SK-N-SH (cell line): ENCODE results near the gene BCR. TPM values are rescaled to one million over a fixed set of nuclear protein-coding genes. Genes with fewer than 3 reads are reported as not detected.

Experiments
- CTCF ChIA-PET: fragments of 300-600, 350-600 bp; formaldehyde crosslinking; extraction: SDS; loops from one replicate; lab custom pipeline; 2021; lab: Yijun Ruan, JAX
- POLR2A ChIA-PET: fragments of 350-600 bp; sonication (Branson Sonifier 250); formaldehyde crosslinking; extraction: SDS; loops from one replicate; lab custom pipeline; 2020; ENCODE audit warnings: antibody characterized with exemption, inconsistent platforms; lab: Yijun Ruan, JAX
- DNase-seq: peaks from one replicate; pipeline ENCODE4 v3.0.0; 2012
- H2AFZ ChIP-seq: fragments of 200-600 bp; sonication (generic); 2 replicates; pipeline ENCODE4 v1.8.1; 2016; ENCODE audit warnings: antibody characterized with exemption, mild to moderate bottlenecking, low read depth
- H3F3A ChIP-seq: fragments of 200-600 bp; sonication (generic); replicated peaks from 2 replicates; pipeline ENCODE3; 2016; ENCODE audit warnings: antibody characterized with exemption, mild to moderate bottlenecking; ENCODE audit not compliant: insufficient read depth
- H3K27ac ChIP-seq, 2 experiments: fragments of 200-500 bp in 1 of 2; fragments of 200-600 bp in 1 of 2; sonication (Bioruptor generic) in 1 of 2; sonication (generic), shearing (Covaris generic) in 1 of 2; 2 replicates each; pipeline versions ENCODE4 v1.5.1 to v1.6.1; 2014 to 2016; ENCODE audit warnings: low read depth in 2 of 2, inconsistent platforms in 1 of 2, low read length in 1 of 2, mild to moderate bottlenecking in 1 of 2, mixed read lengths in 1 of 2
- H3K27me3 ChIP-seq: fragments of 200-600 bp; sonication (generic), shearing (Covaris generic); 2 replicates; pipeline ENCODE4 v1.6.1; 2016; ENCODE audit warnings: mixed run types; ENCODE audit not compliant: insufficient read depth
- H3K36me3 ChIP-seq, 2 experiments: fragments of 200-500 bp in 1 of 2; fragments of 200-600 bp in 1 of 2; sonication (Bioruptor generic) in 1 of 2; sonication (generic) in 1 of 2; replicated peaks in 1 of 2; 2 replicates each; pipeline versions ENCODE3 to v1.5.1; 2014 to 2016; ENCODE audit warnings: low read length in 1 of 2, mild to moderate bottlenecking in 1 of 2; ENCODE audit not compliant: insufficient read depth in 2 of 2, control insufficient read depth in 1 of 2
- H3K4me1 ChIP-seq, 2 experiments: fragments of 200-500 bp in 1 of 2; fragments of 200-600 bp in 1 of 2; sonication (Bioruptor generic) in 1 of 2; sonication (generic), shearing (Covaris generic) in 1 of 2; 2 replicates each; pipeline versions ENCODE4 v1.5.1 to v1.6.1; 2014 to 2016; ENCODE audit warnings: low read depth in 1 of 2, low read length in 1 of 2, mixed run types in 1 of 2; ENCODE audit not compliant: insufficient read depth in 2 of 2, control insufficient read depth in 1 of 2
- H3K4me2 ChIP-seq: fragments of 200-600 bp; sonication (generic), shearing (Covaris generic); 2 replicates; pipeline ENCODE4 v1.6.1; 2017; ENCODE audit warnings: mixed run types
- H3K4me3 ChIP-seq, 2 experiments: fragments of 200-500 bp in 1 of 2; fragments of 200-600 bp in 1 of 2; sonication (Bioruptor generic) in 1 of 2; sonication (generic), shearing (Covaris generic) in 1 of 2; 2 replicates each; pipeline versions ENCODE4 v1.5.1 to v1.8.1; 2014 to 2016; ENCODE audit warnings: low read depth in 2 of 2, inconsistent platforms in 1 of 2, low read length in 1 of 2, mild to moderate bottlenecking in 1 of 2, mixed read lengths in 1 of 2, moderate library complexity in 1 of 2
- H3K79me2 ChIP-seq: fragments of 200-600 bp; sonication (generic); 2 replicates; pipeline ENCODE4 v1.8.1; 2017; ENCODE audit warnings: mild to moderate bottlenecking; ENCODE audit not compliant: insufficient read depth
- H3K9ac ChIP-seq: fragments of 200-600 bp; sonication (generic); 2 replicates; pipeline ENCODE4 v1.6.1; 2017; ENCODE audit warnings: mixed run types
- H3K9me2 ChIP-seq: fragments of 200-600 bp; sonication (generic); 2 replicates; pipeline ENCODE4 v1.6.1; 2017; ENCODE audit warnings: mixed run types
- H3K9me3 ChIP-seq: fragments of 200-600 bp; sonication (generic); 2 replicates; pipeline ENCODE4 v1.6.1; 2017; ENCODE audit warnings: mixed run types, mild to moderate bottlenecking, moderate library complexity
- H4K20me1 ChIP-seq: fragments of 200-600 bp; sonication (generic); 2 replicates; pipeline ENCODE4 v1.6.1; 2017; ENCODE audit warnings: mild to moderate bottlenecking, mixed run types; ENCODE audit not compliant: insufficient read depth
- CTCF ChIP-seq: fragments of 200-600 bp; sonication (generic); IDR thresholded peaks from 2 replicates; pipeline ENCODE4 v1.6.1; 2017; ENCODE audit warnings: antibody characterized with exemption, mild to moderate bottlenecking, moderate library complexity
- FOXJ3 ChIP-seq: sonication (generic); formaldehyde crosslinking; IDR thresholded peaks from 2 replicates; pipeline ENCODE4 v1.5.1; 2020; ENCODE audit warnings: mild to moderate bottlenecking, missing genetic modification reagents
- GATA2 ChIP-seq: sonication (generic); formaldehyde crosslinking; IDR thresholded peaks from 2 replicates; pipeline ENCODE4 v1.5.0; 2020; ENCODE audit warnings: mild to moderate bottlenecking, missing genetic modification reagents
- JUND ChIP-seq: IDR thresholded peaks from 2 replicates; pipeline ENCODE4 v1.4.0; 2012
- RAD21 ChIP-seq: IDR thresholded peaks from 2 replicates; pipeline ENCODE4 v1.6.1; 2012; ENCODE audit warnings: mild to moderate bottlenecking, low read length
- RCOR1 ChIP-seq: fragments of 150-350 bp; IDR thresholded peaks from 2 replicates; pipeline ENCODE4 v1.6.1; 2017; ENCODE audit warnings: antibody characterized with exemption, low read length
- REST ChIP-seq: IDR thresholded peaks from 2 replicates; pipeline ENCODE4 v1.6.1; 2012; ENCODE audit warnings: mild to moderate bottlenecking, low read depth, low read length, moderate library complexity
- ZBTB33 ChIP-seq: IDR thresholded peaks from 2 replicates; pipeline ENCODE4 v1.4.0; 2012; ENCODE audit warnings: low read depth, borderline replicate concordance
- WGBS: methylation state at CpG from one replicate; pipeline ENCODE4 v1.1.6; 2017; ENCODE audit warnings: low lambda C conversion rate; 5-methylcytosine and 5-hydroxymethylcytosine counted together
- polyA plus RNA-seq, 3 experiments: library from polyadenylated mRNA; depleted of rRNA; stranded (reverse); fragments of >200 nt; gene quantifications; 2 replicates each; pipeline ENCODE4 v1.2.3, GENCODE V29; 2012
- TF ChIP-seq, protein P1 (sequence below): IDR thresholded peaks from 2 replicates; pipeline ENCODE4 v1.4.0; 2012; ENCODE audit warnings: low read depth

Gene BCR
- polyA plus RNA-seq, 1 of the 3 experiments (the other 2 are of a cell fraction) = 50.9 TPM

DNA sequence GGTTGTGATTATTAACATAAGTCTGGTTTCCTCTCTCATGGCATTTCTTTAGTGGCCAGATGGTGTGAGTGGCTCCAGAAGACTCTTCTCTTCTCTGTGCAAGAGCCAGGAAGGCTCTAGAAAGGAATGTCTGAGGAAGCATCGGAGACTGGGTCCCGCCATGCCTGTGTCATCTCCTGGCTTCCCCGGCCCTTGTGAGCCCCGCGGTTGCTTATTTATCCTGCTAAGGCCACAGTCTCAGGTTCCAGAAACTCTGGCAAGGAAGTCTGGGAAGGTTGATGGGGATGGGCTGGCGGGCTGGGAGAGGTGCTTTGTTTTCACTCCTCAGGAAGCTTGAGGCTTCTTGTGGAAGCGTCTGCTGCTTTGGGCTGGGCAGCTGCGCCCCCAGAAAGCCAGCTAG is 18.9 kb downstream of the BCR start:
- Histone ChIP-seq H3K79me2 (peaks cover 67% of the 10 kb centered on the region; the same call in 1 of the 2 replicates), H3K4me2 (no peak overlapping the region), H2AFZ (no peak overlapping the region), H3K9me2 (no peaks in the 10 kb centered on the region), H3K9me3 (no peaks in the 10 kb centered on the region), H4K20me1 (peaks cover 42% of the 10 kb centered on the region; the same call in 1 of the 2 replicates), H3K36me3 (no peaks in the 10 kb centered on the region), H3K27ac (no peak overlapping the region), H3K9ac (no peak overlapping the region), H3K4me1 (peaks cover 0 to 16% of the 10 kb centered on the region in 2 experiments; a peak in 1 of 4 replicates), H3K27me3 (no peaks in the 10 kb centered on the region), H3K4me3 (no peak overlapping the region), H3F3A (no peaks in the 10 kb centered on the region)
- CTCF ChIA-PET = interaction anchor here (1.2 kb wide), 2 partner anchors 34 to 83 kb away, joined by 4 read pairs; no protein-coding TSS in a partner anchor
- POLR2A ChIA-PET = no interaction called here
- 91% methylated on average over 6 of the region's 8 CpGs for WGBS
- TF ChIP-seq JUND (no peak), FOXJ3 (no peak), RAD21 (no peak), ZBTB33 (no peak), GATA2 (CRISPR knock-in tag) (no peak), REST (no peak), RCOR1 (no peak), CTCF (no peak)
- TF ChIP-seq, protein P1, sequence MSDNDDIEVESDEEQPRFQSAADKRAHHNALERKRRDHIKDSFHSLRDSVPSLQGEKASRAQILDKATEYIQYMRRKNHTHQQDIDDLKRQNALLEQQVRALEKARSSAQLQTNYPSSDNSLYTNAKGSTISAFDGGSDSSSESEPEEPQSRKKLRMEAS = no peak
- no peak for DNase-seq
